Skin of body (tissue), 2 donors: ENCODE data around the gene NECAP2. TPM values are rescaled to one million over a fixed set of nuclear protein-coding genes. Genes with fewer than 3 reads are reported as not detected.
"Not testable (repeated sequence)": the region's sequence is repeated elsewhere in the genome, so short reads cannot be mapped to it uniquely, and the experiment has no call there.

Experiments used
- DNase-seq: peaks from one replicate; lab custom pipeline; 2025; lab: John Stamatoyannopoulos, UW
- total RNA-seq: library from RNA; depleted of rRNA; stranded (reverse); fragments of >200 nt; gene quantifications from one replicate; pipeline ENCODE4 v1.2.3, GENCODE V29; 2014

NECAP2 gene
- total RNA-seq, 1 donor from 2014 or later = 45.6 TPM

DNA sequence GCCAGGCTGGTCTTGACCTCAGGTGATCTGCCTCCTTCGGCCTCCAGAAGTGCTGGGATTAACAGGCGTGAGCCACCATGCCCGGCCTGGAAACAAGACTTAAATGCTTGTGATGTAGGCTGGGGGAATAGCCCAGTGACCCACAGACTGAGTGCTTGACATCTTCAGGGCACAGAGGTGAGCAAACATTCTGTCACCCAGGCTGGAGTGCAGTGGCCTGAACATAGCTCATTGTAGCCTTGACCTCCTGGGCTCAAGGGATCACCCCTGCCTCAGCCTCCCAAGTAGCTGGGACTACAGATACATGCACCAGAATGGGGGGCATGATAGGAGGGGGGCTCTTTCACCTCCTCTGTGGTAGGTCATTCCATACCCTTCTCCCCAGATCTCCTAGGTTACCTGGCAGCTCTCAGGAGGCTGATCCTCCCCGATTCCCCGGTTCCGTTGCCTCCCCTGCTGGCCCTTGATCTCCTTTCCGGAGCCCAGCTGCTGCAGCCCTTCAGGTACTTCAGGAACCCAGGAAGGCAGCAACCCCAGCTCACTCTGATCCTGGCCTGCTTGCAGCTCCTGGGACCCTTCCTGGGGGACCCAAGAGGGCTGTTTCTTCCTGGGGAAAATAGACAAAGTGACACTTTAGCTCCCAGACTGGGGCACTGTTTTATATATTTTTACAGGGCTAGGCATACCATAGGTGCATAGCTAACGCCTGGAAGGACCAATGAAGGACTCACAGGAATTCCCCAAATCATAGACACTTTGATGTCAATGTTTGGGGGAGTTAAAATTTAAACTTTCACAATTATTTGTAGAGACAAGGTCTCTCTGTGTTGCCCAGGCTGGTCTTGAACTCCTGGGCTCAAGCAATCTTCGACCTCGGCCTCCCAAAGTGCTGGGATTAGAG lies 15.1 kb upstream of the NECAP2 start:
- DNase-seq = no peak

DNA sequence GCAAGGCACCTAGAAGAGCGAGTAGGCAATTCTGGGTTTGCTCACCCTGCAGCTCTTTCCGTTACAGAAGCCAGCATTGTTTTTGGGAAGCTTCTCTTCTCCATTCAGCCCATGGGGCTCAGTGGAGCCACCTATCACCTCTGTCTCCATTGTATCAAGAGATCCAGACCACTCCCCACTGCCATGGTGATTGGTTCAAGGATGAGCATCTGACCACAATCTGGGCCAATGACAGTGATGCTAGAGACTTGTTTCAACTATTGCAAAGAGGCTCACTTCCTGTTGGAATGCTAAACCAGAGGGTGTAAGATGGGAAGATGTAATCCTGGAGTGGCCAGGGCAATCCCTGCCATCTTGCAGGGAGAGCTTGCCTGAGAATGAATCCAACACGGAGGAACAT lies 9.9 kb upstream of the NECAP2 start:
- DNase-seq = no peak

DNA sequence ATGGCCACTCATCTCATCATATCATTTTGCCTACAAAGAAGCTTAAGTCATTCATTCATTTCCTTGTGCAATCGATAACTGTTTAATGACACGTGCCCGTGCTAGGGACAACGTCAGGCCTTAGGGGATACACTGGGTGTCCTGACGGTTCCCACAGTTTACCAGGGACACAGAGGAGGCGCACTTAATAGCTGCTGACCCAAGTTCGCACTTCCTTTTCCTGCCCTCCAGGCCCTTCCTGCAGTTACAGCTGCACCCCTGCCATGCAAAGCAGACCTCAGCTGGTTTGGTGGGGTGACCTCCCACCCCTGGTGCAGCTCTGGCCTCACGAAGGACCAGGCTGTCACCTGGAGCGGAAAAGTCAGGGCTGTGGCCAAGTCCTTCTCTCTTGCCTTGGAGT lies 7.5 kb upstream of the NECAP2 start:
- no peak for DNase-seq

DNA sequence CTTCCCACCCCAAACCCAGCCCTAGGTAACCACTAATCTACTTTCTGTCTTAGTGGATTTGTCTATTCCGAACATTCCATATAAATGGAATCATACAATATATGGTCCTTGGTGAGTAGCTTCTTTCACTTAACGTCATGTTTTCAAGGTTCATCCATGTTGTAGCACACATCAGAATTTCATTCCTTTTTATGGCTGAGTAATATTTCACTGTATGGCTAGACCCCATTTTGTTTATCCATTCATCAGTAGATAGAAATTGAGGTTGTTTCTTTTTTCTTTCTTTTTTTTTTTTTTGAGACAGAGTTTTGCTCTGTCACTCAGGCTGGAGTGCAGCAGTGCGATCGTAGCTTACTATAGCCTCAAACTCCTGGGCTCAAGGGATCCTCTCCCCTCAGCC lies 6.5 kb upstream of the NECAP2 start:
- DNase-seq = no peak

DNA sequence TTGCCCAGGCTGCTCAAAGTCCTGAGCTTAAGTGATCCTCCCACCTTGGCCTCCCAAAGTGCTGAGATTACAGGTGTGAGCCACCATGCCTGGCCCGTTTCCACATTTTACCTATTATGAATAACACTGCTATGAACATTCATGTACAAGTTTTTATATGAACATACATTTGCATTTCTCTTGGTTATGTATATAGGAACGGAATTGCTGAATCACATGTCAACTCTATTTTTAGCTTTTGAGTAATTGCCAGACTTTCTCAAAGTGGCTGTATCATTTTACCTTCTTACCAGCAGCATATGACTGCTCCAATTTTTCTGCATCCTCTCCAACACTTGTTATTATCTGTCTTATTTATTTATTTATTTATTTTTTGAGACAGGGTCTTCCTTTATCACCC lies 6.0 kb upstream of the NECAP2 start:
- no peak for DNase-seq

DNA sequence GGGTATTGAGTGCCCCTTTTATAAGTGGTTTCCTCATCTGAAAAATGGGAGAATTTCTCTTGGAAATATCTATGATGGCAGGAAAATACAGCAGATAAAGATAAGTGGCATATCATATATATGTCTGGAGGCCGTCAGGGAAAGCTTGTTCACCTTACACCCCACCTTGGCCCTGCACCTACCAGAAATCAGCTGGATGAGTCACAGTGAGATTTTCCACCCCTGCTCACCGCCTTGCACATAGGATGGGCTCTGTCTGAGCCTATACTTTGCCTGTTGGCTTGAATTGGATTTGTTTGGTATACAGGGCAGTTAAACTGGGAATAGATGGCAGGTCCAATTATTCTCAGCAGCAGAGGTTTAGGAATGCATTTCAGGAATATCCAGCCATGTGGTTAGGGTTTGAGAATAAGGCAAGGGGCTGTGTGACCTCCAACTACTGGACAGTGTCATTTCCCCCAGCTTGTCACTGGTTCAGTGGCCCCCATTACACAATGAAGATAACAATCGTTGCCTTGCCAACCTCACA lies 3.5 kb upstream of the NECAP2 start, which contains the start of gene SPATA21:
Gene SPATA21 (minus strand): TSS at position 479 of the 529 bp plus-strand sequence. CDS start 6,053 bp downstream, outside the sequence.
- DNase-seq = no peak

DNA sequence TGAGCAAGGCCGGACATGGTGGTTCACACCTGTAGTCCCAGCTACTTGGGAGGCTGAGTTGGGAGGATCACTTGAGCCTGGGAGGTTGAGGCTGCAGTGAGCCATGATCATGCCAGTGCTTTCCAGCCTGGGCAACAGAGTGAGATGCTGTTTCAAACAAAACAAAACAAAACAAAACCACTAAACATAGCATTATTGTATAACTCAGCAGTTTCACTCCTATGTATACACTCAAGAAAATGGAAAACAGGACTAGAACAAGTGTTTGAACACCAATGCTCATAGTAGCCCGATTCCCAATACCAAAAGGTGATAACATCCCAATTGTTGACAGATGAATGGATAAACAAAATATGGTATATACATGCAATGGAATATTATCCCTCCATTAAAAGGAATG lies 2.0 kb upstream of the NECAP2 start:
- DNase-seq = no peak

DNA sequence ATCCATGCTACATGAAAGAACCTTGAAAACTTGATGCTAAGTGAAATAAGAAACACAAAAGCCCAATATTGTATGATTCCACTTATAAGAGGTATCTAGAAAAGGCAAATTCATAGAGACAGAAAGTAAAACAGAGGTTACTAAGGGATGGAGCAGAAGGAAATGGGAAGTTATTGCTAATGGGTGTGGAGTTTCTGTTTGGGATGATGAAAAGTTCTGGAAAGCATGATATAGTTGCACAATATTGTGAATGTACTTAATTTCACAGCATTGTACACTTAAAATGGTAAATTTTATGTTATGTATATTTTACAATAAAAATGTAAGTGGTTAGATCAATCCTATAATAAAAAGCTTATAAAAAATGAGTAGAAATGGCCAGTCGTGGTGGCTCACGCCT lies 1.6 kb upstream of the NECAP2 start:
- no peak for DNase-seq

DNA sequence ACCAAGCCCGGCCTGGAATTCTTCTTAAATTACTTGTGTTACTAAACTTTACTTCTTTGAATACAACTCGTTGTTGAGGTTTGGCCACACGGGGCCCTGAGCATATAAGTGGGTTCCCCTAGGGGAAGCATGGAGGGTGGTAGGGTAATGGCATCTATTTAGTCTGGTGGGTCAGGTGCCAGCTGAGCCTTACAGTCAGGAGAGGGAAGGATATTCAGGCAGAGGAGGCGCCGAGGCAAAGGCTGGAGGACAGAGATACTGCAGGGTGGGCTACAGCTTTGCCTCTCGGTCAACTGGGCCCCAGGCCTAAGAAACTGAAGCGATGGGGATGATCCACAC lies 424 bp upstream of the NECAP2 start:
- no peak for DNase-seq

DNA sequence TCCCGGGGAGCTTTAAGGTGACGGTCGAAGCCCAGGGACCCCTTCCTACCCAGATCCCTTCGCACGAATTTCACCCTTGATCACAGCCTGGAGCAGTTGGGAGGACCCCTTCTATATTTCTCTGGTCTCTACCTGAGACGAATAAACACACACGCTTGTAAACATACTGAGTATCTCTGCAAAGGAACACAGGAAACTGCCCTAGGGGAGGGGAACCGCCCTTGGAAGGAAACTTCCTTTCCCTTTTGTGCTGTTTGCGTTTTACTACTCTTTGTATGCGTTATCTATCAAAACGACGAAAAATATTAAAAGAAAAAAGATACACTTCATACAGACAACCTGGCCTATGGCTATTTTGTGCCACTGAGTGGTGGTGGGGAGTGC lies 750 bp downstream of the NECAP2 start:
- no peak for DNase-seq

DNA sequence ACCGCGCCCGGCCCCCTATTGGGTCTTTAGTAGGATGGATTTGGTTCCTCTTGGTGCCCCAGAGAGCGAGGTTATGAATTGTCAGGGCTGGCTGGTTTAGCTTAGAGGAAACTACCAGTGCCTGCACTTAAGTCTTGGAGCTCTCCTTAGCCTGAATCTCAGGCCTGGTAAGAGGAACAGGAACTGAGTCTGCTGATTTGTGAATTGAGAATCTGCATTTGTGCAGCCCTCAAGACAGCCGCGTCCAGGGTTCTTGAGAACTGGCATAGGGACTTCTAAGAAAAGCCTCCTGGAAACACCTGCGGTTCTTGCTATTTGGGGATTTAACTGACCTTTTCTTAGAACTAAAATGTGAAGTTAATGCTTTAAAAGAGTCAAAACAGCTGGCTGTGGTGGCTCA lies 1.7 kb downstream of the NECAP2 start:
- no peak for DNase-seq

DNA sequence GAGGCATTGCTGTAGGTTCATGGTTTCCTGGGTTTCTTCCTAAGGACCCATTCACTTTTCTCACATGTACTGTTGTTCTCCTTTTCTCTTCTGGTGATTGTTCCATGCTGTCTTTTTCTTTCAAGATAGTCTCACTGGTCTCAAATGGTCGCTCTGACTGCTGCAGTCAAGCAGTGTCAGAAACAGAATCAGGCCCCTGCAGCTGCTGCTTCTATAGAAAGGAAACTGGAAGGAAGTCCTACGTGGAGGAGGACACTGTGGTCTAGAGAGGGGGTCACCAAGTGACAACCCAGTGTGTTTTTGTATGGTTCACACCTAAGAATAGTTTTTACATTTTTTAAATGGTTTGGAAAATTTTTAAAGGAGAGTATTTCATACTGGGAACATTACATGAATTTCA lies 2.4 kb downstream of the NECAP2 start:
- no peak for DNase-seq

DNA sequence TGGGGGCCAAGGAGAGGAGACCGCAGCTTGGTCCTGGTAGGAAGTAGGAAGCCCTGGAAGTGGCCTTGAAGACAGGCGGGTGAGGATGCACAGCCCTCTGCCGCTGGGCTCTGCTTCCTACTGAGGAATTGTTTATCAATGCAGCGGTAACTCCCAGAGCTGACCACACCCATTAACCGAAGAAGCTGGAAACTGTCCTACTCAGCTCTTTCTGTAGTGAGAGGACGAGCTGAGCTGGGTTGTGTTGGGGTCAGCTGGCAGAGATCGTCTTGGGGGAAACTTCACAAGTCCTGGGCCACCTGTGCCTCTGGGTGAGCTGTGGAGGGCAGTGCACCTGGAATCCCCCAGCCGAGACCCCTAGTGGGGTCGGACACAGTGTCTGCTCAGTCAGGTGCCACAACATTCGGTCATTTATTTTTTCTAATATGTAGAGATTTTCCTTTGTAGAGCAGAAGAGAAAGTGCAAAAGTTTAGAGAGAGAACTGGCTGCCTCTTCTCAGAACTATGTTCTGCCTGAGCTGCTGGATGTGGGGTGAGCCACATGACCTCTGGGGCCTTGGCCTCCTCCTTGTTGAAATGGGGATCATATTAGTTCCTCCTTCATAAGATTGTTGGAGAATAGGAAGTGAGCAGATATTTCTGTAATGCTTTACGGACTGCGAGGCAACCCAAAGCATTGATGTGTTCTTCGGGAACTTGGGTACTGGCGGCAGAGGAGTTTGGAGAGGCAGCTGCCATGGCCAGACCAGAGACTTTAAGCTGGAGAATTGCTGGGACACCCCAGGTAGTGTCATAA lies 3.6 kb downstream of the NECAP2 start:
- no peak for DNase-seq

DNA sequence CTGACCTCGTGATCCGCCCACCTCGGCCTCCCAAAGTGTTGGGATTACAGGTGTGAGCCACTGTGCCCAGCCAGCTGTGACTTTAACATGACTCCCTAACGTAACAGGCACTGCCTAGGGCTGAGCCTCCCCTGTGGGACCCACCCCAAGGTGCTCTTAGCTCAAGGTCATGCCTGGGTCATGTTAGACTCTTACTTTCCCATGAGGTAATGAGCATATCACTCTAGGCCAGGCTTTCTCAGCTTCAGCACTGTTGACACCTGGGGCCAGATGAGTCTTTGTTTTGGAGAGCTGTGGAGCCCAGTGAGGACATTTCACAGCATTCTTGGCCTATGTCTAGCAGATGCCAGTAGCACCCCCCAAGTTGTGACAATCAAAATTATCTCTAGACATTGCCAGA lies 4.5 kb downstream of the NECAP2 start:
- DNase-seq = no peak

DNA sequence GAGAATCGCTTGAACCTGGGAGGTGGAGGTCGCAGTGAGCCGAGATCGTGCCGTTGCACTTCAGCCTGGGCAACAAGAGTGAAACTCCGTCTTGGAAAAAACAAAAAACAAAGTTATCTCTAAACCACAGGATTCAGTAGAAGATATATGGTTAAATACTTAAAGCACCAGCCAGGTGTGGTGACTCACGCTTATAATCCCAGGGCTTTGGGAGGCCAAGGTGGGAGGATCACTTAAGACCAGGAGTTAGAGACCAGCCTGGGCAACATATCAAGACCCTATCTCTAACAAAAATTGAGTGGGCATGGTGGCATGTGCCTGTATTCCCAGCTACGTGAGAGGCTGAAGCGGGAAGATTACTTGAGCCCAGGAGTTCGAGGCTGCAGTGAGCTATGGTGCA lies 5.6 kb downstream of the NECAP2 start:
- no peak for DNase-seq

DNA sequence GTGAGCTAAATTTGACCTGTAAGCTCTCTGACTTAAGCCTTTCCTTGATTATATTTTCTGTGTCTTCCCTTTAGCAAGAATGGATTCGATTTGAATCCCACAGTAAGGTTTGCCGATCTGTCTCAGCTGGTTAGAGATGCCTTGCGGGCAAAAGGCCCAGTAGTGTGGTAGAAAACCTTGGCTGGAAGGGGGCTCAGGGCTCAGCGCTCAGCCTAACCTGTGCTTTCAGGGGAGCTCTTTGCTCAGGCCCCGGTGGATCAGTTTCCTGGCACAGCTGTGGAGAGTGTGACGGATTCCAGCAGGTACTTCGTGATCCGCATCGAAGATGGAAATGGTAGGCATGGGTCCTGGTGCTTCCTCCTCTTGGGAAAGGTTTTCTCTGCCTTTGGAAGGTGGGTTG lies 7.1 kb downstream of the NECAP2 start:
- no peak for DNase-seq

DNA sequence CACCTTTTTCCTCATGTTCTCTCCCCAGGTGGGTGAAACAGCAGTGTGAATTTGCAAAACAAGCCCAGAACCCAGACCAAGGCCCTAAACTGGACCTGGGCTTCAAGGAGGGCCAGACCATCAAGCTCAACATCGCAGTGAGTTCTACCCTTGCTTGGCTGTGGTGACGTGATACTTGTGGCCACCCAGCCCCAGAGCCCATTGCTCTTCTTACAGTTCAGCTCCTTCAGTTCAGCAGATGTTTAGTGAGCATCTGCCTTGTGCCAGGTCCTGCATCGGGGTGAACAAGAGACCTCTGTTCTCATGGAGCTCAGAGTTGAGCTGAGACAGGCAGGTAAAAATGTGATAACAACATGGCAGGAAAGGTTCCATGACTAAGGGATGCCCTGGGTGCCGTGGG lies 8.5 kb downstream of the NECAP2 start:
- no peak for DNase-seq

DNA sequence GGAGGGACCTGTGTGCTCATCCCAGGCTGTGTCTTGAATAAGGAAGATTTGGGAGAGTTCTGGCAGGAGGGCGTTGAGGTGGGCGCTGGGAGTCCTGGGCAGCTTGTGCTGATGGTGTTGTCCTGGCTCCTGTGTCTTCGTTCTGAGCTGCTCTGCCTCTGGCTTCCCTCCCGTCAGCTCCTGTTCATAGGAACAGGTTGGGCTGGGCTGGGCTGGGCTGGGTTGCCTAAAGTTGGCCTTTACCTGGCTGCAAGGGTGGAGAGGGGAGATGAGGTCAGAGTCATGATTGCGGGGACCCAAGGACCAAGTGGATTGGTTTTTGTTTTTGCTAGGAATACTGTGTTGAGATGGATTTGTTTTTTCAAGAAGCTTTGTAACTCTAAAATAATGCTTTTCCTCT lies 9.1 kb downstream of the NECAP2 start:
- DNase-seq = no peak

DNA sequence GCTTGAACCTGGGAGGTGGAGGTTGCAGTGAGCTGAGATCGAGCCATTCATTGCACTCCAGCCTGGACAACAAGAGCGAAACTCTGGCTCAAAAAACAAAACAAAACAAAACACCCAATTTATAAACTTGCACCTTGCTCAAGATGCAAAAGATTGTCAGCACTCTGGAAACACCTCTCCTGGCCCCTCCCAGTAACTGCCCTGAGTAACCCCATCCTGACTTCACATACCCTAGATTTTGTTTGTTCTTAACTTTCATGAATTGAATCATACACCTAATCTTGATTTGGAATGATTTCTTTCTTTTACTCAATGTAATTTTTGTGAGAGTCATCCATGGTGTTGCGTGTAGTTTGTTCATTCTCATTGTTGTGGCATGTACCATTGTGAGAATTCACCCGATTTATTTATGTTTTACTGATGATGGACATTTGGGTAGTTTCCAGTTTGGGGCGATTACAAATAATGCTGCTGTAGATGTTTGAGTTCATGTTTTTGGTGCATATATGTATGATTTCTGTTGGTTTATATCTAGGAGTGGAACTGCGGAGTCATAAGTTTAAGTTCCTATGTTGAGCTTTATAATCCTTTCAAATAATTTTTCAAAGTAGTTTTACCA lies 10.4 kb downstream of the NECAP2 start:
- no peak for DNase-seq

DNA sequence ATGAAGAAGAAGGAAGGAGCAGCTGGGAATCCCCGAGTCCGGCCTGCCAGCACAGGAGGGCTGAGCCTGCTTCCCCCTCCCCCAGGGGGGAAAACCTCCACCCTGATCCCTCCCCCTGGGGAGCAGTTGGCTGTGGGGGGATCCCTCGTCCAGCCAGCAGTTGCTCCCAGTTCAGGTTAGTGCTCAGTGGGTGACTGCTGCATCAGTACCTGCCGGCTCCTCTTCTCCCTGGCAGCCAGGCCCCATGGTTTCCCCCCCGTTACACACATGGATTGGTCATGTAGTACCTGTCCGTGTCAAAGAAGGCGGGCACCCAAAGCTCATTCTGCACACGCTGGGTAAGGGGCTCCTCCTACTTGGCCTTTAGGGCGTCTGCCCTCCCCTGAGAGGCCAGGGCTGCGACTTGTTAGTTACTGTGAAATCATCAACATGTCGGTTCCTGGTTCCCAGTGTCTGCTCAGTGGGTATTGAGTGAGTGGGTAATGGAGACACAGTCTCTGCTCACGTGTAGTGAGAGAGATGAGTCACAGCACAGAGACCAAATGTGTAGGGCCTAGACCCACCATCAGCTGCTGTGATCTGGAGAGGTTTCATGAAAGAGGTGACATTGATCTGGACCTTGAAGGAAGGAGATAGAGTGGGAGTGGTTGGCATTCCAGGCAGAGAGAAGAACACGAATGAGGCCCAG lies 11.5 kb downstream of the NECAP2 start:
- DNase-seq = no peak

DNA sequence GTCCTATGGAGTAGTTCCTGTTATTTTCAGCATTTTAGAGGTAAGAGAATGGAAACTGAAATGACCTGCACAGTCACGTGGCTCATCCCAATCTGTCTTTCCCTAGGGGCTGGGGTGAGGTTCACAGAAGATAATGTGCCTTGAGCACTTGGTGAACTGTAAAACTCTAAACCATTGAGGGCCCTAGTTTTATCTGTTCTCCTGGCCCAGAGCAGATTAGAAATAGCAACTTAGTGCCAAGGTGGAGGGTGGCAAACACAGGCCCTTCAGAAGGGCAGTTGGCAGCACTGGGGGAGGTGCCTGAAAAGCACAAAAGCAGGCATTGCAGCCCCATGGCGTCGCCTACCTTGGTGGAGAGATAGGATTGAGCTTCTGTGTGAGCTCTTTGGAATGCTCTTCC lies 14.4 kb downstream of the NECAP2 start:
- not testable (repeated sequence) for DNase-seq
